Muscle layer of colon (tissue), 2 donors: ENCODE data around the gene MTRF1.
"Not testable (repeated sequence)": the region's sequence is repeated elsewhere in the genome, so short reads cannot be mapped to it uniquely, and the experiment has no call there.

Source experiments
- H3K27ac ChIP-seq: one replicate; pipeline ENCODE4 v1.7.0; 2013; ENCODE audit warnings: low read depth, mild to moderate bottlenecking, low read length, moderate library complexity
- H3K27me3 ChIP-seq, 2 donors: one replicate each; pipeline ENCODE4 v1.7.0; 2013; ENCODE audit warnings: low read length in 2 of 2, mild to moderate bottlenecking in 2 of 2; ENCODE audit not compliant: insufficient read depth in 2 of 2, control insufficient read depth in 1 of 2
- H3K36me3 ChIP-seq: one replicate; pipeline ENCODE4 v1.7.0; 2013; ENCODE audit warnings: mild to moderate bottlenecking, low read length; ENCODE audit not compliant: insufficient read depth
- H3K4me1 ChIP-seq: one replicate; pipeline ENCODE4 v1.7.0; 2013; ENCODE audit warnings: mild to moderate bottlenecking, low read length; ENCODE audit not compliant: insufficient read depth
- H3K4me3 ChIP-seq, 2 donors: one replicate each; pipeline ENCODE4 v1.7.0; 2013; ENCODE audit warnings: low read length in 2 of 2, low read depth in 1 of 2, mild to moderate bottlenecking in 1 of 2, moderate library complexity in 1 of 2
- H3K9ac ChIP-seq: one replicate; pipeline ENCODE4 v1.7.0; 2013; ENCODE audit warnings: low read length
- H3K9me3 ChIP-seq: one replicate; pipeline ENCODE4 v1.7.0; 2013; ENCODE audit warnings: mild to moderate bottlenecking, low read length
- donor health status: abdominal sarcoma.
- donor health status: Adenocarcinoma of cecum.

The MTRF1 gene

DNA sequence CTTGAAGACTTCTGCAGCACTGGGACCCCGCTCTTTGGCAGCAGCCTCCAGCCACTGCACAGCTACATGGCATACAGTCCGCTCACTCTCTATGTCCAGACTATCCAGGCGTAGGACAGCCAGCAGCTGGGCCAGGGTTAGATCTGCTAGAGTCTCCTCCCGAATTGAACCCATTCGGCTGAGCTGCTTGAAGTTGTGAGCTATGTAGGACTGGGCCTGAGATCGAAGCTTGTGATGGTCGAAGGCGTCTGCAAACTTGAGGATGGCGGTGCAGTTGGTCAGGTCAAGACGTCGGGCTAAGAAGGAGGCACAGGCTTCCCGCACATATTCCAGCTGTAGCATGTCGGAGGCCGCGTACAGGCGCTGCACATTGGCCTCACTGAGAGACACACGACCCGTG, 69.9 kb downstream of the MTRF1 start:
- H3K27ac ChIP-seq, result no peak overlapping the region
- H3K9ac ChIP-seq, result no peak overlapping the region
- H3K27me3 ChIP-seq, result no peaks in the 10 kb centered on the region
- H3K4me3 ChIP-seq, result peak overlapping the region; percentile 28 to 57
- H3K4me1 ChIP-seq, result peaks cover 15% of the 10 kb centered on the region
- H3K9me3 ChIP-seq, result no peaks in the 10 kb centered on the region
- H3K36me3 ChIP-seq, result no peaks in the 10 kb centered on the region

DNA sequence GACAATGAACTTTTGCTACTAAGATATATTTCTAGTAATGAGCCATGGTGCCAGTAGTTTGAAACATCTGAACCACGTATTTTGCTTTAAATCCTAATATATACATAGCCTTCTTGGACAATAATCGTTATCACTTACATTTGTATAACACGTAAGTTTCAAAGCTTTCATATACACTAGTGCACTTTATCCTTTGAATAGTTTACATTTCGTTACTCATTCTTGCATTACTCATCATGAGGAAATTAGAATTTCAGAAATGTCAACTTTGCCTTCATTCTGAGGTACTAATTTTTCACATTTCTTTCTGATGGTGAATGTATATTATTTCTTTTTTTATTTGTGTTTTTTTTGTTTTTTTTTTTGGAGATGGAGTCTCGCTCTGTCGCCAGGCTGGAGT, 74.8 kb downstream of the MTRF1 start:
- H3K4me3 ChIP-seq, result no peak overlapping the region
- no peaks in the 10 kb centered on the region for H3K27me3 ChIP-seq
- H3K4me1 ChIP-seq, result peaks cover 14% of the 10 kb centered on the region
- no peaks in the 10 kb centered on the region for H3K9me3 ChIP-seq
- H3K36me3 ChIP-seq, result no peaks in the 10 kb centered on the region
- H3K9ac ChIP-seq, result no peak overlapping the region
- no peak overlapping the region for H3K27ac ChIP-seq

DNA sequence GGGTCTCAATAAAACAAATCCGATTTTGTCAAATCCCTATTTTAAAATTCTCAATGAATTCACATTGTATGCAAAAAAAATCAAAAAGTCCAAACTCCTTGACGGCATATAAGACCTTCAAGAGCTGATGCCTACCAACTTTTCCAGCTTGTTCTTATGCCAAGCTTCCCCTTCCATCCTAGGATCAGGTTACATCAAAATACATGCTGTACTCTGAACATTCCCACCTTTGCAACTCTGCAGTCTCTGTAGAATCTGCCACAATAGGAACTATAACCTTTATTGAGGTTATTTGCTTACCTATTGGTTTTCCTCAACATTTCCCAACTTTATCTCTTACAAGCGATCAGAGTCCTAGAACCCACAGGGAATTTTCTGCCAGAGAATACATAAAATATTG, 76.9 kb downstream of the MTRF1 start:
- H3K36me3 ChIP-seq, result no peaks in the 10 kb centered on the region
- no peak overlapping the region for H3K27ac ChIP-seq
- no peaks in the 10 kb centered on the region for H3K27me3 ChIP-seq
- H3K9me3 ChIP-seq, result no peaks in the 10 kb centered on the region
- no peak overlapping the region for H3K4me3 ChIP-seq
- no peaks in the 10 kb centered on the region for H3K4me1 ChIP-seq
- H3K9ac ChIP-seq, result no peak overlapping the region

DNA sequence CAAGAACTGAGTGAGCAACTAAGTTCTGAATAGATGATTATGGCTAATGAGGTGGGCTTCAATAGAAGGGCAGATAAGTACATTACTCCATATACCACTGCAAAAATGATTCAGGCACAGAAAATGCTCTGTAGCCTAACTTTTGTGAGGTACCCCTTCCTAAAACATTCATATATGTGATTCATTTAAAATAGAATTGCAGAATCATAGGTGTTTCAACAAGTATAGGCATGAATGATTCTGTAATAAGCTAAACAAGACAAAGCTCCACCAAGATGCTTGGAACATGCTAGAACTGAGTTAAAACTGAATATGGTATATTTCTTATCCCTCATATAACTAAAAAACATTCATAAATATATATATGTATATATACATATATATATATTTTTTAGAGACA, 81.1 kb downstream of the MTRF1 start:
- Histone ChIP-seq H3K9me3 (no peaks in the 10 kb centered on the region), H3K4me3 (no peak overlapping the region), H3K36me3 (no peaks in the 10 kb centered on the region), H3K27ac (no peak overlapping the region), H3K27me3 (no peaks in the 10 kb centered on the region), H3K4me1 (no peaks in the 10 kb centered on the region), H3K9ac (no peak overlapping the region)

DNA sequence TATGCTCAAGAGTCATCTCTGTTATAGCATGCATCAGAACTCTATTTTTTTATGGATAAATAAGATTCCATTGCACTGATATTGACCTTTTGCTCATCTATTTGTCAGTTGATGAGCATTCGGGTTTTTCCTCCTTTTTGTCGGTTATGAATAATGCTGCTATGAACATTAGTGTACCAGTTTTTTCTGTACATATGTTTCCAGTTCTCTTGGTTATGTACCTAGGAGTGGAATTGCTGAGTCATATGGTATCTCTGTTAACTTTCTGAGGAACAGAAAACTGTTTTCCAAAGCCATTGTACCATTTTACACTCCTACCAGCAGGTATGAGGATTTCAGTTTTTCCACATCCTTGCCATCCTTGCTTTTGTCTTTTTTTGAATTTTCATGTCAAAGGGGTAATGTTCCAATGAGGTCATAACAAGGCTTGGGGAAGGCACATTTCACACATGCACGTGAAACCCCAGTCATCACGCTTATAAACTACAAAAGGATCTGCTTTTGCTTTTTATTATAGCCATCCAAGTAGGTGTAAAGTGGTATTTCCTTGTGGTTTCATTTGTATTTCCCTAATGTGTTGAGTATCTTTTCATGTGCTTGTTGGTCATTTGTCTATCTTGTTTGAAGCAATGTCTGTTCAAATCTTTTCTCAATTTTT, 83.7 kb downstream of the MTRF1 start:
- H3K4me3 ChIP-seq, result no peak overlapping the region
- no peaks in the 10 kb centered on the region for H3K4me1 ChIP-seq
- H3K27ac ChIP-seq, result no peak overlapping the region
- H3K9ac ChIP-seq, result no peak overlapping the region
- no peaks in the 10 kb centered on the region for H3K36me3 ChIP-seq
- no peaks in the 10 kb centered on the region for H3K9me3 ChIP-seq
- H3K27me3 ChIP-seq, result no peaks in the 10 kb centered on the region

DNA sequence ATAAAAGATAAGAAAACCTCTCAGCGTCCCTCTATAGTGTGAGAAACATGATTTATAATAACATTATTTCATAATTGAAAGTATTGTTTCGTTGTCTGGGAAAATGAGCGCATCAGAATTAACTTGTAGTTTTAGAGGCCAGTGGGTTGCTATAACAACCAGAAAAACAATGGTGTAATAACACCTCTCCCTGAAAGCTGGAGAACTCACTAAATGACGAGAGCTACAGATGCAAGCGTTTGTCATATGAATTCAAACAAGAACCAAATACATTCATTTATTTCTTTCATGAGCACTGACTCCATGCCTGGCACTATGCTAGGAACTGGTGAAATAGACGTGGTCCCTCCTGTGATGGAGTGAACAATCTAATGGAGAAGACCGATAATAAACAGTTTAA, 85.3 kb downstream of the MTRF1 start:
- Histone ChIP-seq H3K9ac (no peak overlapping the region), H3K9me3 (no peaks in the 10 kb centered on the region), H3K27me3 (no peaks in the 10 kb centered on the region), H3K4me3 (no peak overlapping the region), H3K36me3 (no peaks in the 10 kb centered on the region), H3K27ac (no peak overlapping the region), H3K4me1 (no peaks in the 10 kb centered on the region)

DNA sequence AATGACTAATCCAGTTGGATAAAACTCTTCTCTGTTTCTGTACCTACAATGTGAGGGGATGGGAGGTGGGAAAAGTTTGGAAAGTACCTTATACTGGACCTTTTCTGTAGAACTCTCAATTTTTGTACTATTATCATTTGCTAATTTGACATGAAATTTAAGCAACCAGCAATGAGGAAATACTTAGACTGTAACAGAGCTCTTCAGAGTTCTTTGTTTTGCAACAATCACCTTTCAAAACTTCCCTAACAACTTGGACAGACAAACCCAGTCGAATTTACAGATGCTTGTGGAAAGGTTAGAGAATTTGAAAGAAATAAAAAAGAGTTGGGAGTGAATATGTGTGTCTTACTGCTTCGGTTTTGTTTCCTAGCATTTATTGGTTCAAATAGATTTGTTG, 85.8 kb downstream of the MTRF1 start:
- Histone ChIP-seq H3K9me3 (no peaks in the 10 kb centered on the region), H3K27ac (no peak overlapping the region), H3K36me3 (no peaks in the 10 kb centered on the region), H3K9ac (no peak overlapping the region), H3K4me1 (no peaks in the 10 kb centered on the region), H3K4me3 (no peak overlapping the region), H3K27me3 (no peaks in the 10 kb centered on the region)

DNA sequence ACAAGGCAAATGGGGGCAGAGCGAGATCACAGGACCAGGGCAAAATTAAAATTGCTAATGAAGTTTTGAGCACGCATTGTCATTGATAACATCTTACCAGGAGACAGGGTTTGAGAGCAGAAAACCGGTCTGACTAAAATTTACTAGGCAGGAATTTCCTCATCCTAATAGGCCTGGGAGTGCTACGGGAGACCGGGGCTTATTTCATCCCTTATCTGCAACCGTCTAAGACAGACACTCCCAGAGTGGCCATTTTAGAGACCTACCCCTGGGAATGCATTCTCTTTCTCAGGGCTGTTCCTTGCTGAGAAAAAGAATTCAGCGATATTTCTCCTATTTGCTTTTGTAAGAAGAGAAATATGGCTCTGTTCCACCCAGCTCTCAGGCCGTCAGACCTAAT, 87.8 kb downstream of the MTRF1 start:
- not testable (repeated sequence) for H3K27ac ChIP-seq, H3K4me1 ChIP-seq, H3K36me3 ChIP-seq, H3K4me3 ChIP-seq, H3K27me3 ChIP-seq, H3K9ac ChIP-seq, H3K9me3 ChIP-seq
